Fibroblast of lung (primary cell): Measurements from ENCODE around the gene SPACA5. TPM values are rescaled to one million over a fixed set of nuclear protein-coding genes. Genes with fewer than 3 reads are reported as not detected.
"Not testable (repeated sequence)": the region's sequence is repeated elsewhere in the genome, so short reads cannot be mapped to it uniquely, and the experiment has no call there.

Experiments
- DNase-seq, 2 donors: peaks; one replicate each; pipeline versions ENCODE4 v3.0.0 to v3.0.0-alpha.2; 2010; ENCODE audit warnings: low read depth in 2 of 2
- H2AFZ ChIP-seq: 2 replicates; pipeline ENCODE4 v1.5.1; 2012; ENCODE audit warnings: low read length, control low read depth, inconsistent platforms
- H3K27ac ChIP-seq: 2 replicates; pipeline ENCODE4 v1.5.1; 2011; ENCODE audit warnings: low read length, control low read depth; ENCODE audit not compliant: insufficient read depth
- H3K27me3 ChIP-seq: 2 replicates; pipeline ENCODE4 v1.5.1; 2011; ENCODE audit warnings: mild to moderate bottlenecking, low read length; ENCODE audit not compliant: control insufficient read depth, insufficient read depth
- H3K36me3 ChIP-seq: 2 replicates; pipeline ENCODE4 v1.5.1; 2011; ENCODE audit warnings: low read length; ENCODE audit not compliant: control insufficient read depth, insufficient read depth
- H3K4me1 ChIP-seq: 2 replicates; pipeline ENCODE4 v1.5.1; 2011; ENCODE audit warnings: low read length; ENCODE audit not compliant: control insufficient read depth, insufficient read depth; ENCODE audit errors: extremely low read depth
- H3K4me2 ChIP-seq: 2 replicates; pipeline ENCODE4 v1.5.1; 2011; ENCODE audit warnings: low read length, control low read depth; ENCODE audit not compliant: insufficient read depth; ENCODE audit errors: extremely low read depth
- H3K4me3 ChIP-seq, 4 experiments: fragments of 200-600 bp in 1 of 4; sonication (generic) in 1 of 4; replicated peaks in 1 of 4; 2 replicates each; pipeline ENCODE4 v1.5.1; 2011 to 2016; ENCODE audit warnings: low read length in 4 of 4, low read depth in 3 of 4, mild to moderate bottlenecking in 3 of 4, control low read depth in 2 of 4, inconsistent platforms in 1 of 4, mixed read lengths in 1 of 4; ENCODE audit not compliant: insufficient read depth in 1 of 4; ENCODE audit errors: control extremely low read depth in 1 of 4
- H3K79me2 ChIP-seq: 2 replicates; pipeline ENCODE4 v1.5.1; 2012; ENCODE audit warnings: mild to moderate bottlenecking, low read length, inconsistent platforms; ENCODE audit not compliant: control insufficient read depth, insufficient read depth
- H3K9ac ChIP-seq: 2 replicates; pipeline ENCODE4 v1.5.1; 2011; ENCODE audit warnings: mild to moderate bottlenecking, low read length, control low read depth; ENCODE audit not compliant: insufficient read depth
- H3K9me3 ChIP-seq: 2 replicates; pipeline ENCODE4 v1.5.1; 2012; ENCODE audit warnings: low read depth, low read length; ENCODE audit not compliant: control insufficient read depth, insufficient read depth
- H4K20me1 ChIP-seq: 2 replicates; pipeline ENCODE4 v1.5.1; 2011; ENCODE audit warnings: low read length; ENCODE audit not compliant: control insufficient read depth, insufficient read depth; ENCODE audit errors: extremely low read depth
- EZH2 ChIP-seq: IDR thresholded peaks from 2 replicates; pipeline ENCODE4 v1.5.1; 2012; ENCODE audit warnings: low read length, control low read depth, mild to moderate bottlenecking; ENCODE audit errors: missing control alignments
- polyA plus RNA-seq, 2 donors: library from polyadenylated mRNA; depleted of rRNA in 1 of 2; stranded (reverse) in 1 of 2; unstranded in 1 of 2; fragments of >200 nt; gene quantifications; 2 replicates each; pipeline ENCODE4 v1.2.1, GENCODE V29; 2011 to 2012; ENCODE audit warnings: missing spikeins in 1 of 2
- total RNA-seq: library from RNA; depleted of rRNA; stranded (reverse); fragments of >200 nt; gene quantifications from 2 replicates; pipeline ENCODE4 v1.2.1, GENCODE V29; 2014
- TF ChIP-seq, protein P1 (sequence below), 2 donors: IDR thresholded peaks in 1 of 2; conservative IDR thresholded peaks in 1 of 2; 1 replicate in 1 of 2; 2 replicates in 1 of 2; pipeline ENCODE4 v1.5.1; 2011 to 2012; ENCODE audit warnings: low read length in 2 of 2, control low read depth in 1 of 2, inconsistent platforms in 1 of 2, low read depth in 1 of 2, mild to moderate bottlenecking in 1 of 2

SPACA5 gene
- total and polyA plus RNA-seq, 2 donors (not counting 1 experiment from before 2014, with no cell fraction given): not detected

DNA sequence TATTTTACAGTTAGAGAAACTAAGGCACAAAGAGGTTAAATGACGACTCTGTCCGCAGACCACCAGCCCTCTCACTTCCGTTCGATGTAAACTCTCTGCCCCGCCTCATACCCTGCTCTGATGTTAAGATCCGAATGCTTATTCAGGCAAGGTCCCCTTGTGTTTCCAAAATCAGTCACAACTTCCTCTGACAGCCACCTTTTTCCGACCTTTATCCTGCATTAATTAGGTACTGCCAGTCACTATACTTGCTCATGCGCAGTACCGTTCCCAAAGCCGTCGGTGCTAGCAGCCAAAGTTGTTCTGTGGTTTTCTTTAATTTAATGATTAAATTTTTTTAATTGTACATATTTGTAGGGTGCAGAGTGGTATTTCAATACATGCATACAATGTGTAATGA is 13.7 kb downstream of the SPACA5 start:
- DNase-seq, H3K9me3 ChIP-seq, H3K4me1 ChIP-seq, H3K27ac ChIP-seq, H3K27me3 ChIP-seq, H4K20me1 ChIP-seq, H3K36me3 ChIP-seq, H3K4me2 ChIP-seq, H2AFZ ChIP-seq, H3K79me2 ChIP-seq, H3K9ac ChIP-seq: not testable (repeated sequence)
- H3K4me3 ChIP-seq: peak overlapping the region in 2 of 4 experiments; percentile 65 to 89

DNA sequence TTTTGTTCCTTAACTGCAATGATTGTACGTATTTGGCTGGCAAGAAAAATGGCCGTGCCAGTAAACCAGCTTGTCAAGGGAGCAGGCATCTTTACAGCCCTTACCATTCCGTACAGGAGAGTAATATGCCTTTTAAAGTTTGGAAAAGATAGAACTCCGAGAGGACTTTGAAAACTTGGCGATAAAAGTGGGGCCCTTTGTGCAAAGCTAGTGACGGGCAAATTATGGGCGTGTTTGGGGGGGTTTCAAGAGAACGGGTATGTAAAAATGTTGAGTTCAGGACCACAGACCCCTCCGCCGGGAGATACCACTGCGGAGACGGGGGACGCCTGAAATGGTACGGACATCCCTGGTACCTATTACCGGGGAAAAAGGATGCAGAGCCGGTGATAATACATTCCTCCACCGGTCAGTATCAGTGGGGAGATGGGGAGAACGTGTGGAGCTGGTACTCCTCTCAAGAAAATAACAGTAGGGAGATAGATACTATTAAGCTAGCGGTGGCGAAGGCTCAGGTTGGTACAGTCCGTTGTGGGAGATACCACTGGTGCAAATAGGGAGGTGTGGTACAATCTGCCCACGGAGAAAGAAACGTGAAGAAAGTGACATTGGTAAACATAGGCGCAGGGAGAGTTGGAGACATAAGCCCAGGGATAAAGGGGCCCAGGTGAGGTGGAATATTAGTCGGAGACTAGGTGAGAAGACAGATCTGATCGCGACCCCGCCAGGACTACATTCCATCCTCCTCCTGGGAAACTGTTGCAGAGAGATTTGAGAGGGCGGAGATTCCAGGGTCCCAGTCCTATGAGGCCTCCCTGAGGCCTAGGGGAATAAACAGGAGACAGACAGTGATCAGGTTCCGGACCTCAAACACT is 14.5 kb downstream of the SPACA5 start:
- Histone ChIP-seq H2AFZ (peak overlapping the region; percentile 79), H3K9me3 (no peaks in the 10 kb centered on the region), H3K4me2 (peak overlapping the region; percentile 58), H3K27ac (peak overlapping the region; percentile 96), H4K20me1 (no peaks in the 10 kb centered on the region), H3K4me1 (no peaks in the 10 kb centered on the region), H3K4me3 (peak overlapping the region; percentile 63 to 89 (median 64)), H3K27me3 (no peaks in the 10 kb centered on the region), H3K9ac (peak overlapping the region; percentile 83), H3K36me3 (no peaks in the 10 kb centered on the region), H3K79me2 (no peaks in the 10 kb centered on the region)
- DNase-seq: peak; percentile 86 to 91
- TF ChIP-seq EZH2: no peak
- TF ChIP-seq, protein P1, sequence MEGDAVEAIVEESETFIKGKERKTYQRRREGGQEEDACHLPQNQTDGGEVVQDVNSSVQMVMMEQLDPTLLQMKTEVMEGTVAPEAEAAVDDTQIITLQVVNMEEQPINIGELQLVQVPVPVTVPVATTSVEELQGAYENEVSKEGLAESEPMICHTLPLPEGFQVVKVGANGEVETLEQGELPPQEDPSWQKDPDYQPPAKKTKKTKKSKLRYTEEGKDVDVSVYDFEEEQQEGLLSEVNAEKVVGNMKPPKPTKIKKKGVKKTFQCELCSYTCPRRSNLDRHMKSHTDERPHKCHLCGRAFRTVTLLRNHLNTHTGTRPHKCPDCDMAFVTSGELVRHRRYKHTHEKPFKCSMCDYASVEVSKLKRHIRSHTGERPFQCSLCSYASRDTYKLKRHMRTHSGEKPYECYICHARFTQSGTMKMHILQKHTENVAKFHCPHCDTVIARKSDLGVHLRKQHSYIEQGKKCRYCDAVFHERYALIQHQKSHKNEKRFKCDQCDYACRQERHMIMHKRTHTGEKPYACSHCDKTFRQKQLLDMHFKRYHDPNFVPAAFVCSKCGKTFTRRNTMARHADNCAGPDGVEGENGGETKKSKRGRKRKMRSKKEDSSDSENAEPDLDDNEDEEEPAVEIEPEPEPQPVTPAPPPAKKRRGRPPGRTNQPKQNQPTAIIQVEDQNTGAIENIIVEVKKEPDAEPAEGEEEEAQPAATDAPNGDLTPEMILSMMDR (conservative IDR thresholded peaks at IDR 0.05 in 1 of 2, IDR thresholded peaks at IDR 0.05 in 1 of 2; ENCODE audit: low read depth in 1 of 2, low read length in 2 of 2): no peak

DNA sequence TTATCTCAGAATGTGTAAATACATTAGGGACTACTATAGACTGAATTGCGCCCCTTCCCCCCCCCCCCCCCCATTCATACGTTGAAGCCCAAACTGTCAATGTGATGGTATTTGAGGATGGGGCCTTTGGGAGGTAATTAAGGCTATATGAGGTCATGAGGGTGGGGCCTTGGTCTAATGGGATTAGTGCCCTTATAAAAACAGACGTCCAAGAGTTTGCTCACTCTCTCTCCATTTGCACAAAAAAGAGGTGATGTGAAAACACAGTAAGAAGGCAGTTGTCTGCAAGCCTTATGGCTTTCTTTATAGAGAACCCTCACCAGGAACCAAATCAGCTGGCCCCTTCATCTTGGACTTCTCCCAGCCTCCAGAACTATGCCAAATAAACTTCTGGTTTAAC is 15.3 kb downstream of the SPACA5 start:
- no peaks in the 10 kb centered on the region for H3K4me1 ChIP-seq
- no peaks in the 10 kb centered on the region for H3K27me3 ChIP-seq
- H2AFZ ChIP-seq: no peak overlapping the region
- no peaks in the 10 kb centered on the region for H3K36me3 ChIP-seq
- H3K79me2 ChIP-seq: no peaks in the 10 kb centered on the region
- TF ChIP-seq EZH2: no peak
- TF ChIP-seq, protein P1 (conservative IDR thresholded peaks at IDR 0.05 in 1 of 2, IDR thresholded peaks at IDR 0.05 in 1 of 2; ENCODE audit: low read depth in 1 of 2, low read length in 2 of 2): no peak
- H3K4me3 ChIP-seq: peak overlapping the region in 2 of 4 experiments; percentile 65 to 89
- no peaks in the 10 kb centered on the region for H3K9me3 ChIP-seq
- no peak for DNase-seq
- peak overlapping the region; percentile 58 for H3K4me2 ChIP-seq
- H3K27ac ChIP-seq: no peak overlapping the region
- peak overlapping the region; percentile 13 for H3K9ac ChIP-seq
- no peaks in the 10 kb centered on the region for H4K20me1 ChIP-seq
